H9 (cell line): Measurements from ENCODE around the gene IMPDH2. TPM values are rescaled to one million over a fixed set of nuclear protein-coding genes. Genes with fewer than 3 reads are reported as not detected.

Source experiments
- DNase-seq: peaks from one replicate; pipeline ENCODE4 v3.0.0-alpha.2; 2017
- H2AFZ ChIP-seq: one replicate; pipeline ENCODE4 v1.6.1; 2013; ENCODE audit warnings: mild to moderate bottlenecking, low read length, control low read depth, moderate library complexity
- H2AK5ac ChIP-seq: 2 replicates; pipeline ENCODE4 v1.6.1; 2013; ENCODE audit warnings: low read length, control low read depth, mixed read lengths; ENCODE audit not compliant: insufficient read length
- H2BK120ac ChIP-seq: one replicate; pipeline ENCODE4 v1.6.1; 2013; ENCODE audit warnings: low read depth, mild to moderate bottlenecking, low read length, control low read depth, inconsistent platforms; ENCODE audit not compliant: poor library complexity, severe bottlenecking
- H2BK12ac ChIP-seq: 2 replicates; pipeline ENCODE4 v1.6.1; 2013; ENCODE audit warnings: low read length, control low read depth, mixed read lengths, low read depth; ENCODE audit not compliant: insufficient read length
- H2BK15ac ChIP-seq: 2 replicates; pipeline ENCODE4 v1.6.1; 2013; ENCODE audit warnings: low read depth, low read length, control low read depth
- H2BK20ac ChIP-seq: one replicate; pipeline ENCODE4 v1.6.1; 2013; ENCODE audit warnings: low read depth, mild to moderate bottlenecking, low read length, control low read depth, inconsistent platforms; ENCODE audit not compliant: poor library complexity, severe bottlenecking
- H2BK5ac ChIP-seq: 2 replicates; pipeline ENCODE4 v1.6.1; 2013; ENCODE audit warnings: low read length, control low read depth, mixed read lengths; ENCODE audit not compliant: insufficient read length
- H3K14ac ChIP-seq: 2 replicates; pipeline ENCODE4 v1.6.1; 2013; ENCODE audit warnings: low read length, control low read depth; ENCODE audit not compliant: insufficient read depth
- H3K18ac ChIP-seq: 2 replicates; pipeline ENCODE4 v1.6.1; 2013; ENCODE audit warnings: low read depth, mild to moderate bottlenecking, mixed read lengths, low read length, control low read depth; ENCODE audit not compliant: insufficient read length
- H3K23ac ChIP-seq: 2 replicates; pipeline ENCODE4 v1.6.1; 2013; ENCODE audit warnings: low read length, control low read depth, mixed read lengths, low read depth; ENCODE audit not compliant: insufficient read length
- H3K23me2 ChIP-seq: 2 replicates; pipeline ENCODE4 v1.6.1; 2013; ENCODE audit warnings: low read depth, mild to moderate bottlenecking, mixed read lengths, low read length, control low read depth; ENCODE audit not compliant: insufficient read length, poor library complexity, severe bottlenecking
- H3K27ac ChIP-seq: 2 replicates; pipeline ENCODE4 v1.5.1; 2013; ENCODE audit warnings: low read length, control low read depth, mixed read lengths, low read depth; ENCODE audit not compliant: insufficient read length
- H3K27me3 ChIP-seq: 2 replicates; pipeline ENCODE4 v1.6.1; 2013; ENCODE audit warnings: low read length, control low read depth, inconsistent platforms; ENCODE audit not compliant: insufficient read depth
- H3K4ac ChIP-seq: 2 replicates; pipeline ENCODE4 v1.6.1; 2013; ENCODE audit warnings: low read depth, mild to moderate bottlenecking, control low read depth, inconsistent platforms, low read length, moderate library complexity
- H3K4me1 ChIP-seq: 2 replicates; pipeline ENCODE4 v1.6.1; 2013; ENCODE audit warnings: low read length, control low read depth, inconsistent platforms; ENCODE audit not compliant: insufficient read depth
- H3K4me2 ChIP-seq: 2 replicates; pipeline ENCODE4 v1.6.1; 2013; ENCODE audit warnings: low read length, control low read depth, mixed read lengths; ENCODE audit not compliant: insufficient read length, insufficient read depth
- H3K56ac ChIP-seq: 2 replicates; pipeline ENCODE4 v1.6.1; 2013; ENCODE audit warnings: low read depth, mild to moderate bottlenecking, mixed read lengths, low read length, control low read depth; ENCODE audit not compliant: insufficient read length
- H3K79me1 ChIP-seq: 2 replicates; pipeline ENCODE4 v1.6.1; 2013; ENCODE audit warnings: low read depth, mild to moderate bottlenecking, moderate library complexity, low read length, control low read depth, inconsistent platforms; ENCODE audit not compliant: insufficient read depth, poor library complexity, severe bottlenecking
- H3K79me2 ChIP-seq: 2 replicates; pipeline ENCODE4 v1.6.1; 2013; ENCODE audit warnings: low read length, control low read depth, inconsistent platforms; ENCODE audit not compliant: insufficient read depth
- H3K9ac ChIP-seq: 2 replicates; pipeline ENCODE4 v1.6.1; 2013; ENCODE audit warnings: low read length, control low read depth, mixed read lengths; ENCODE audit not compliant: insufficient read length; ENCODE audit errors: extremely low read depth
- H3K9me3 ChIP-seq: one replicate; pipeline ENCODE4 v1.6.1; 2013; ENCODE audit warnings: low read depth, low read length, inconsistent platforms; ENCODE audit not compliant: control insufficient read depth
- H3T11ph ChIP-seq: one replicate; pipeline ENCODE4 v1.6.1; 2013; ENCODE audit warnings: mild to moderate bottlenecking, low read length, control low read depth, inconsistent platforms
- H4K20me1 ChIP-seq: one replicate; pipeline ENCODE4 v1.6.1; 2013; ENCODE audit not compliant: control insufficient read depth, insufficient read length, insufficient read depth
- H4K5ac ChIP-seq: 2 replicates; pipeline ENCODE4 v1.6.1; 2013; ENCODE audit warnings: low read depth, mild to moderate bottlenecking, mixed read lengths, low read length, control low read depth; ENCODE audit not compliant: insufficient read length
- H4K8ac ChIP-seq: replicated peaks from 2 replicates; pipeline ENCODE4 v1.6.1; 2013; ENCODE audit warnings: low read length, control low read depth, mixed read lengths, low read depth; ENCODE audit not compliant: insufficient read length
- H4K91ac ChIP-seq: 2 replicates; pipeline ENCODE4 v1.6.1; 2013; ENCODE audit warnings: low read depth, mild to moderate bottlenecking, moderate library complexity, mixed read lengths, low read length, control low read depth; ENCODE audit not compliant: insufficient read length
- H3K27ac Mint-ChIP-seq, 3 experiments: 2 replicates in 2 of 3; 3 replicates in 1 of 3; pipeline ENCODE4 v1.8.0; 2020 to 2021; ENCODE audit warnings: mixed read lengths in 3 of 3, mild to moderate bottlenecking in 1 of 3, moderate library complexity in 1 of 3
- H3K27me3 Mint-ChIP-seq: 2 replicates; pipeline ENCODE4 v1.8.0; 2021; ENCODE audit warnings: low read depth, mild to moderate bottlenecking, moderate library complexity, mixed read lengths
- H3K36me3 Mint-ChIP-seq, 3 experiments: 2 replicates in 2 of 3; 3 replicates in 1 of 3; pipeline ENCODE4 v1.8.0; 2020 to 2021; ENCODE audit warnings: low read depth in 3 of 3, mixed read lengths in 3 of 3; ENCODE audit not compliant: insufficient read depth in 1 of 3
- H3K4me1 Mint-ChIP-seq, 2 experiments: 2 replicates each; pipeline ENCODE4 v1.8.0; 2020; ENCODE audit warnings: mixed read lengths in 2 of 2
- H3K4me3 Mint-ChIP-seq, 2 experiments: 2 replicates in 1 of 2; 3 replicates in 1 of 2; pipeline ENCODE4 v1.8.0; 2020 to 2021; ENCODE audit warnings: mild to moderate bottlenecking in 2 of 2, mixed read lengths in 2 of 2, moderate library complexity in 1 of 2
- H3K9me3 Mint-ChIP-seq, 2 experiments: 2 replicates in 1 of 2; 3 replicates in 1 of 2; pipeline ENCODE4 v1.8.0; 2020; ENCODE audit warnings: mild to moderate bottlenecking in 2 of 2, mixed read lengths in 2 of 2, moderate library complexity in 1 of 2
- WGBS: extraction: QIAGEN DNeasy Blood & Tissue Kit; methylation state at CpG from one replicate; pipeline ENCODE4 v1.1.7; 2013; ENCODE audit warnings: missing lambda C conversion rate, low lambda C conversion rate, mixed read lengths; ENCODE audit not compliant: insufficient read length; ENCODE audit errors: extremely low coverage; 5-methylcytosine and 5-hydroxymethylcytosine counted together
- total RNA-seq: library from RNA; stranded (reverse); gene quantifications from 2 replicates; pipeline ENCODE4 v1.2.1, GENCODE V29; 2021
- TF ChIP-seq, protein P1 (sequence below): fragments of 200-600 bp; sonication (generic); conservative IDR thresholded peaks from 3 replicates; pipeline ENCODE4 v1.8.0; 2021; ENCODE audit warnings: antibody characterized with exemption, mild to moderate bottlenecking

IMPDH2 gene
- total RNA-seq, 1 experiment from 2014 or later, result 408 TPM

DNA sequence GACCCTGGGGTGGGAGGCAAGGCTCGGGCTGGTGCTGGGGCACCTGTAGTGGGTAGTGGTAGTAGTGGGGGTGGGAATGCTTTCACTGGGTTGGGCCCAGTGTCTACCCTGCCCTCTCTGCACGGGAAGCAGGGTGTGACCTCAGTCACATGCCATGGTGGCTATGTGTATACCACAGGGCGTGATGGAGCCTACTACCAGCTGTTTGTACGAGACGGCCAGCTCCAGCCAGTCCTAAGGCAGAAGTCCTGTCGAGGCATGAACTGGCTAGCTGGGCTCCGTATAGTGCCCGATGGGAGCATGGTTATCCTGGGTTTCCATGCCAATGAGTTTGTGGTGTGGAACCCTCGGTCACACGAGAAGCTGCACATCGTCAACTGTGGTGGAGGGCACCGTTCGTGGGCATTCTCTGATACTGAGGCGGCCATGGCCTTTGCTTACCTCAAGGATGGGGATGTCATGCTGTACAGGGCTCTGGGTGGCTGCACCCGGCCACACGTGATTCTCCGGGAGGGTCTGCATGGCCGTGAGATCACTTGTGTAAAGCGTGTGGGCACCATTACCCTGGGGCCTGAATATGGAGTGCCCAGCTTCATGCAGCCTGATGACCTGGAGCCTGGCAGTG lies 16.0 kb downstream of the IMPDH2 start:
- Histone ChIP-seq H3K23ac (no peak overlapping the region), H3K4me1 (no peaks in the 10 kb centered on the region; the same call in 1 of the 2 replicates), H3T11ph (no peak overlapping the region), H4K20me1 (no peaks in the 10 kb centered on the region), H3K79me1 (no peaks in the 10 kb centered on the region), H2BK120ac (no peak overlapping the region), H3K18ac (no peak overlapping the region), H3K27me3 (no peaks in the 10 kb centered on the region), H2BK5ac (no peak overlapping the region), H3K27ac (no peak overlapping the region), H3K14ac (no peak overlapping the region), H4K8ac (no peak overlapping the region), H2AFZ (no peak overlapping the region), H3K4me2 (no peak overlapping the region), H3K4ac (no peak overlapping the region), H4K91ac (no peak overlapping the region), H2AK5ac (no peak overlapping the region), H3K23me2 (peaks cover 8% of the 10 kb centered on the region), H3K79me2 (peaks cover 7% of the 10 kb centered on the region; the same call in 1 of the 2 replicates), H2BK20ac (no peak overlapping the region), H2BK15ac (no peak overlapping the region), H3K56ac (no peak overlapping the region), H3K9ac (no peak overlapping the region), H2BK12ac (no peak overlapping the region), H4K5ac (no peak overlapping the region), H3K9me3 (no peaks in the 10 kb centered on the region)
- TF ChIP-seq, protein P1, sequence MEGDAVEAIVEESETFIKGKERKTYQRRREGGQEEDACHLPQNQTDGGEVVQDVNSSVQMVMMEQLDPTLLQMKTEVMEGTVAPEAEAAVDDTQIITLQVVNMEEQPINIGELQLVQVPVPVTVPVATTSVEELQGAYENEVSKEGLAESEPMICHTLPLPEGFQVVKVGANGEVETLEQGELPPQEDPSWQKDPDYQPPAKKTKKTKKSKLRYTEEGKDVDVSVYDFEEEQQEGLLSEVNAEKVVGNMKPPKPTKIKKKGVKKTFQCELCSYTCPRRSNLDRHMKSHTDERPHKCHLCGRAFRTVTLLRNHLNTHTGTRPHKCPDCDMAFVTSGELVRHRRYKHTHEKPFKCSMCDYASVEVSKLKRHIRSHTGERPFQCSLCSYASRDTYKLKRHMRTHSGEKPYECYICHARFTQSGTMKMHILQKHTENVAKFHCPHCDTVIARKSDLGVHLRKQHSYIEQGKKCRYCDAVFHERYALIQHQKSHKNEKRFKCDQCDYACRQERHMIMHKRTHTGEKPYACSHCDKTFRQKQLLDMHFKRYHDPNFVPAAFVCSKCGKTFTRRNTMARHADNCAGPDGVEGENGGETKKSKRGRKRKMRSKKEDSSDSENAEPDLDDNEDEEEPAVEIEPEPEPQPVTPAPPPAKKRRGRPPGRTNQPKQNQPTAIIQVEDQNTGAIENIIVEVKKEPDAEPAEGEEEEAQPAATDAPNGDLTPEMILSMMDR, result no peak
- Mint-ChIP-seq H3K9me3 (no peaks in the 10 kb centered on the region), H3K36me3 (peaks cover 25 to 70% (median 62%) of the 10 kb centered on the region in 3 experiments), H3K4me1 (peaks cover 13 to 14% of the 10 kb centered on the region in 2 experiments), H3K27me3 (no peaks in the 10 kb centered on the region), H3K27ac (no peak overlapping the region), H3K4me3 (peak overlapping the region in 1 of 2 experiments; percentile 34; a peak in 2 of 5 replicates)
- no peak for DNase-seq
- no CpG with 5 or more reads among the region's 19 CpGs for WGBS
